A673 (cell line): Measurements from ENCODE around the gene BBS2.

Experiments
- EZH2 ChIP-seq: fragments of 200-600 bp; sonication (generic); IDR thresholded peaks from 2 replicates; pipeline ENCODE4 v1.6.1; 2017; ENCODE audit warnings: borderline replicate concordance, low read depth, mild to moderate bottlenecking, mixed read lengths, antibody characterized with exemption, low read length; ENCODE audit not compliant: poor library complexity, severe bottlenecking
- TF ChIP-seq, protein P1 (sequence below): fragments of 300-800, 200-600 bp; sonication (generic); conservative IDR thresholded peaks from 2 replicates; pipeline ENCODE4 v1.5.1; 2017; ENCODE audit warnings: low read depth, mild to moderate bottlenecking, antibody characterized with exemption, low read length, moderate library complexity, mixed read lengths

DNA sequence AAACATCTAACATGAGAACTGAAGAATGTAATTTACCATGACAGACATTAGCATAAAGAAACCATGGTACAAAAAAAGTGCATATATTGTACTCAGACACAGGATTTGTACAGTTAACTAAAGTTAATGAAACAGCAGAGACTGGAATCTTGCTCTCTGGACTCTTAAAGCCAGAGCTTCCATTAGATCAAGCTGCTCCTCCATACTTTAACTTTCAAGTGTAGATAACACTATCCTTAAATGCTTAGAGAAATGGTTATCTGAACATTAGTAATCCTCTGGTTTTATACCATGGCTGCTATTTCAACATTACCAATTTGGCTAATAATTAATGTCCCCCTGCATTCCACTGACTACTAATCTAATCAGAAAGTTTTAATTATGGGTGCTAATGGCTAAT is 71.8 kb downstream of the BBS2 start:
- TF ChIP-seq, protein P1, sequence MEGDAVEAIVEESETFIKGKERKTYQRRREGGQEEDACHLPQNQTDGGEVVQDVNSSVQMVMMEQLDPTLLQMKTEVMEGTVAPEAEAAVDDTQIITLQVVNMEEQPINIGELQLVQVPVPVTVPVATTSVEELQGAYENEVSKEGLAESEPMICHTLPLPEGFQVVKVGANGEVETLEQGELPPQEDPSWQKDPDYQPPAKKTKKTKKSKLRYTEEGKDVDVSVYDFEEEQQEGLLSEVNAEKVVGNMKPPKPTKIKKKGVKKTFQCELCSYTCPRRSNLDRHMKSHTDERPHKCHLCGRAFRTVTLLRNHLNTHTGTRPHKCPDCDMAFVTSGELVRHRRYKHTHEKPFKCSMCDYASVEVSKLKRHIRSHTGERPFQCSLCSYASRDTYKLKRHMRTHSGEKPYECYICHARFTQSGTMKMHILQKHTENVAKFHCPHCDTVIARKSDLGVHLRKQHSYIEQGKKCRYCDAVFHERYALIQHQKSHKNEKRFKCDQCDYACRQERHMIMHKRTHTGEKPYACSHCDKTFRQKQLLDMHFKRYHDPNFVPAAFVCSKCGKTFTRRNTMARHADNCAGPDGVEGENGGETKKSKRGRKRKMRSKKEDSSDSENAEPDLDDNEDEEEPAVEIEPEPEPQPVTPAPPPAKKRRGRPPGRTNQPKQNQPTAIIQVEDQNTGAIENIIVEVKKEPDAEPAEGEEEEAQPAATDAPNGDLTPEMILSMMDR: no peak
- TF ChIP-seq EZH2: no peak
